ENCODE data around the gene BACH1.

Gene BACH1

DNA sequence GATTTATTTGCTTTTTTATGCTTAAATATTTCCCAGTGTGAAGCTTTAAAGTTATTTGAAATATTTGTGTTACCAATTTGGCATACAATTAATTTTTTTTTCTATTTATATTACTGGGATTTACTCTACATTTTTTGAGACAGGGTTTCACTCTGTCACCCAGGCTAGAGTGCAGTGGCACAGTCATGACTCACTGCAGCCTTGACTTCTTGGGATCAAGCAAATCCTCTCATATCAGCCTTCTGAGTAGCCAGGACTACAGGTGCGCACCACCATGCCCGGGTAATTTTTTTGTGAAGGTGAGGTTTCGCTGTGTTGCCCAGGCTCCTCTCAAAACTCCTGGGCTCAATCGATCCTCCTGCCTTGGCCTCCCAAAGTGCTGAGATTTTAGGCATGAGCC is 39.5 kb downstream of the BACH1 start:
- TF ChIP-seq TAF1 (IDR thresholded peaks at IDR 0.05; ENCODE audit: low read depth): no peak
- no peak for TF ChIP-seq NFIC (IDR thresholded peaks at IDR 0.05)
- no peak for TF ChIP-seq USF1 (IDR thresholded peaks at IDR 0.05)
- no peak for TF ChIP-seq FOXM1 (IDR thresholded peaks at IDR 0.05; ENCODE audit: borderline replicate concordance, low read depth)
- TF ChIP-seq EGR1 (IDR thresholded peaks at IDR 0.05): no peak
- TF ChIP-seq TCF12 (IDR thresholded peaks at IDR 0.05; ENCODE audit: low read depth): no peak

- no peak for TF ChIP-seq CEBPB (IDR thresholded peaks at IDR 0.05)
- no peak for TF ChIP-seq TCF12 (IDR thresholded peaks at IDR 0.05; ENCODE audit: low read depth)
- no peak for TF ChIP-seq YY1 (IDR thresholded peaks at IDR 0.05; ENCODE audit: low read depth)
- no peak for TF ChIP-seq REST (IDR thresholded peaks at IDR 0.05; ENCODE audit: low read depth)
- no peak for TF ChIP-seq FOXM1 (IDR thresholded peaks at IDR 0.05; ENCODE audit: borderline replicate concordance, low read depth)
- no peak for TF ChIP-seq TEAD4 (IDR thresholded peaks at IDR 0.05)
- no peak for TF ChIP-seq EP300 (IDR thresholded peaks at IDR 0.05; ENCODE audit: borderline replicate concordance)
- no peak for TF ChIP-seq CREB1 (IDR thresholded peaks at IDR 0.05; ENCODE audit: low read depth)
- TF ChIP-seq, protein P1, sequence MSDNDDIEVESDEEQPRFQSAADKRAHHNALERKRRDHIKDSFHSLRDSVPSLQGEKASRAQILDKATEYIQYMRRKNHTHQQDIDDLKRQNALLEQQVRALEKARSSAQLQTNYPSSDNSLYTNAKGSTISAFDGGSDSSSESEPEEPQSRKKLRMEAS (IDR thresholded peaks at IDR 0.05): no peak
- TF ChIP-seq RAD21 (IDR thresholded peaks at IDR 0.05; ENCODE audit: low read depth): no peak
- no peak for TF ChIP-seq TAF1 (IDR thresholded peaks at IDR 0.05; ENCODE audit: low read depth)
- TF ChIP-seq USF1 (IDR thresholded peaks at IDR 0.05): no peak
- no peak for TF ChIP-seq ZBTB7A (IDR thresholded peaks at IDR 0.05; ENCODE audit: low read depth)
- no peak for TF ChIP-seq EGR1 (IDR thresholded peaks at IDR 0.05)
- TF ChIP-seq NFIC (IDR thresholded peaks at IDR 0.05): no peak
Measured at GRCh38 chr21:29340228-29340627, 41.5 kb downstream of the BACH1 start.

GRCh38 chr21:29342363-29342957 is 43.7 kb downstream of the BACH1 start:
- no peak for TF ChIP-seq YY1 (IDR thresholded peaks at IDR 0.05; ENCODE audit: low read depth)
- TF ChIP-seq ZBTB7A (IDR thresholded peaks at IDR 0.05; ENCODE audit: low read depth): no peak
- TF ChIP-seq NFIC (IDR thresholded peaks at IDR 0.05): no peak
- no peak for TF ChIP-seq TAF1 (IDR thresholded peaks at IDR 0.05; ENCODE audit: low read depth)
- no peak for TF ChIP-seq USF1 (IDR thresholded peaks at IDR 0.05)
- no peak for TF ChIP-seq EP300 (IDR thresholded peaks at IDR 0.05; ENCODE audit: borderline replicate concordance)
- TF ChIP-seq EGR1 (IDR thresholded peaks at IDR 0.05): no peak
- TF ChIP-seq FOXM1 (IDR thresholded peaks at IDR 0.05; ENCODE audit: borderline replicate concordance, low read depth): no peak
- no peak for TF ChIP-seq REST (IDR thresholded peaks at IDR 0.05; ENCODE audit: low read depth)
- no peak for TF ChIP-seq CEBPB (IDR thresholded peaks at IDR 0.05)
- no peak for TF ChIP-seq RAD21 (IDR thresholded peaks at IDR 0.05; ENCODE audit: low read depth)
- TF ChIP-seq CREB1 (IDR thresholded peaks at IDR 0.05; ENCODE audit: low read depth): no peak
- TF ChIP-seq, protein P1 (IDR thresholded peaks at IDR 0.05): no peak
- no peak for TF ChIP-seq TCF12 (IDR thresholded peaks at IDR 0.05; ENCODE audit: low read depth)
- TF ChIP-seq TEAD4 (IDR thresholded peaks at IDR 0.05): no peak

GRCh38 chr21:29343519-29343918 is 44.8 kb downstream of the BACH1 start:
- TF ChIP-seq TAF1 (IDR thresholded peaks at IDR 0.05; ENCODE audit: low read depth) (no peak), REST (IDR thresholded peaks at IDR 0.05; ENCODE audit: low read depth) (no peak), CEBPB (IDR thresholded peaks at IDR 0.05) (no peak), NFIC (IDR thresholded peaks at IDR 0.05) (no peak), EP300 (IDR thresholded peaks at IDR 0.05; ENCODE audit: borderline replicate concordance) (no peak), YY1 (IDR thresholded peaks at IDR 0.05; ENCODE audit: low read depth) (no peak), FOXM1 (IDR thresholded peaks at IDR 0.05; ENCODE audit: borderline replicate concordance, low read depth) (no peak), TCF12 (IDR thresholded peaks at IDR 0.05; ENCODE audit: low read depth) (no peak), EGR1 (IDR thresholded peaks at IDR 0.05) (no peak), TEAD4 (IDR thresholded peaks at IDR 0.05) (no peak)
- TF ChIP-seq, protein P1 (IDR thresholded peaks at IDR 0.05): no peak

Measured in Ishikawa (cell line).